ENCODE measurements around the gene CRYGN.

DNA sequence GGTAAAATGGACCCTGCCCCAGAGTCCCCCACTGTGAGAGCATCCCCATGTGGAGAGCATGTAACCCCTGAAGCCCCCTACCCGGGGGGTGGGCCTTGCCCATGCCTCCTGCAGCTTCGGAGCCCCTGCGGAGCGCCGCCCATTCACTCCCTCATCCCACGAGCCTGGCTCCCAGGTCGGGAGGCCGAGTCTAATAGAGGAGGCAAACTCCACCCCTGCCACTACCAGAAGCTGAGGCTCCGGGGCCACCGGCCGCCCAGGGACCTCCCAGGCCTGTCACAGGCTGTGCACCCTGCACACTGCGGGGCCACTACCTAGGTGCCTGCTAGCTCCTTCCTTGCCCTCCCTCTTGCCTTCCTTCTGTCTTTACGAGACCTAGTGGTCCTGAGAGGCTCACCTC lies 47.5 kb downstream of the CRYGN start:
- TF ChIP-seq, protein P1, sequence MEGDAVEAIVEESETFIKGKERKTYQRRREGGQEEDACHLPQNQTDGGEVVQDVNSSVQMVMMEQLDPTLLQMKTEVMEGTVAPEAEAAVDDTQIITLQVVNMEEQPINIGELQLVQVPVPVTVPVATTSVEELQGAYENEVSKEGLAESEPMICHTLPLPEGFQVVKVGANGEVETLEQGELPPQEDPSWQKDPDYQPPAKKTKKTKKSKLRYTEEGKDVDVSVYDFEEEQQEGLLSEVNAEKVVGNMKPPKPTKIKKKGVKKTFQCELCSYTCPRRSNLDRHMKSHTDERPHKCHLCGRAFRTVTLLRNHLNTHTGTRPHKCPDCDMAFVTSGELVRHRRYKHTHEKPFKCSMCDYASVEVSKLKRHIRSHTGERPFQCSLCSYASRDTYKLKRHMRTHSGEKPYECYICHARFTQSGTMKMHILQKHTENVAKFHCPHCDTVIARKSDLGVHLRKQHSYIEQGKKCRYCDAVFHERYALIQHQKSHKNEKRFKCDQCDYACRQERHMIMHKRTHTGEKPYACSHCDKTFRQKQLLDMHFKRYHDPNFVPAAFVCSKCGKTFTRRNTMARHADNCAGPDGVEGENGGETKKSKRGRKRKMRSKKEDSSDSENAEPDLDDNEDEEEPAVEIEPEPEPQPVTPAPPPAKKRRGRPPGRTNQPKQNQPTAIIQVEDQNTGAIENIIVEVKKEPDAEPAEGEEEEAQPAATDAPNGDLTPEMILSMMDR (IDR thresholded peaks at IDR 0.05; ENCODE audit: poor library complexity), result no peak
- TF ChIP-seq EZH2 (IDR thresholded peaks at IDR 0.05; ENCODE audit: borderline replicate concordance), result no peak
- no peak for TF ChIP-seq EZH2phosphoT487 (IDR thresholded peaks at IDR 0.05; ENCODE audit: low read depth, severe bottlenecking, unreplicated experiment)

All from hepatocyte (in vitro differentiated cells).